ENCODE results near the gene ECD. TPM values are rescaled to one million over a fixed set of nuclear protein-coding genes. Genes with fewer than 3 reads are reported as not detected.

ECD gene
- total and polyA plus RNA-seq, 5 donors from 2014 or later, result 29.0 to 49.1 (median 30.7) TPM

DNA sequence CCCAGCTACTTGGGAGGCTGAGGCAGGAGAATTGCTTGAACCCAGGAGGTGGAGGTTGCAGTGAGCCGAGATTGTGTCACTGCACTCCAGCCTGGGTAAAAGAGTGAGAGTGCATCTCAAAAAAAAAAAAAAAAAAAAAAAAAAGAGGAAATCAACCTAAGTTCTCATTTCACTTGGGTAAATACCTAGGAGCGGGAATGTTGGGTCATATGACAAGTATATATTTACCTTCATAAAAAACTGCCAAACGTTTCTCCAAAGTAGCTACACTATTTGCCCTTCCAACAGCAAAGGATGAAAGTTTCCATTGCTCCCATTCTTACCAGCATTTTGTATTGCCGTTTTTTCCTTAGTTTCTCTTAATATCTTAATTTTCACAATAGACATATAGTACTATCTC lies 81.0 kb downstream of the ECD start:
- Histone ChIP-seq H3K9me3 (ENCODE audit: control insufficient read depth in 2 of 2, low read length in 2 of 2) (no peaks in the 10 kb centered on the region), H3K27me3 (ENCODE audit: control insufficient read depth, insufficient read depth, low read length) (no peaks in the 10 kb centered on the region), H3K4me3 (ENCODE audit: low read depth, low read length) (no peak overlapping the region), H3K36me3 (ENCODE audit: control insufficient read depth, insufficient read depth, low read length) (peaks cover 3% of the 10 kb centered on the region), H3K27ac (ENCODE audit: insufficient read depth, low read length, poor library complexity, severe bottlenecking) (no peak overlapping the region), H3K4me1 (ENCODE audit: control insufficient read depth, insufficient read depth, low read length, poor library complexity, severe bottlenecking) (no peaks in the 10 kb centered on the region)
- DNase-seq (no peak), ATAC-seq (ENCODE audit: low read depth in 2 of 2) (no peak)
- H3K36me3 Mint-ChIP-seq, result peaks cover 5% of the 10 kb centered on the region
- no peak overlapping the region for H3K4me3 Mint-ChIP-seq
- no peaks in the 10 kb centered on the region for H3K27me3 Mint-ChIP-seq
- peaks cover 3 to 31% (median 24%) of the 10 kb centered on the region in 4 donors for H3K4me1 Mint-ChIP-seq
- no peak overlapping the region for H3K27ac Mint-ChIP-seq
- no peaks in the 10 kb centered on the region for H3K9me3 Mint-ChIP-seq

DNA sequence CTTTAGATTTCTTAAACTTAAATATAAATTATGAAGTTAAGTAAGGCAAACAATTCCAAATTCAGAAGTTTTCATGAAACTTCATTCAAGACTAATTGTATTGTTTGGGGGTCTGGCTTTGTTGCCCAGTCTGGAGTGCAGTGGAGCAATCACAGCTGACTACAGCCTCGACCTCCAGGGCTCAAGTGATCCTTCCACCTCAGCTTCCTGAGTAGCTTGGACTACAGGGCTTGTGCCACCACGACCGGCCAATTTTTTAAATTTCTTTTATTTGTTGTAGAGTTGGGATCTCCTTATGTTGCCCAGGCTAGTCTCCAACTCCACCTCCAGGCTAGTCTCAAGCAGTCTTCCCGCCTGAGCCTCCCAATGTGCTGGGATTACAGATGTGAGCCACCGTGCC lies 83.6 kb downstream of the ECD start:
- Mint-ChIP-seq H3K36me3 (no peaks in the 10 kb centered on the region), H3K27me3 (no peaks in the 10 kb centered on the region), H3K4me1 (peaks cover 3 to 32% (median 24%) of the 10 kb centered on the region in 4 donors), H3K9me3 (no peaks in the 10 kb centered on the region), H3K4me3 (no peak overlapping the region), H3K27ac (no peak overlapping the region)
- Histone ChIP-seq H3K4me3 (ENCODE audit: low read depth, low read length) (no peak overlapping the region), H3K9me3 (ENCODE audit: control insufficient read depth in 2 of 2, low read length in 2 of 2) (no peaks in the 10 kb centered on the region), H3K36me3 (ENCODE audit: control insufficient read depth, insufficient read depth, low read length) (no peaks in the 10 kb centered on the region), H3K27me3 (ENCODE audit: control insufficient read depth, insufficient read depth, low read length) (no peaks in the 10 kb centered on the region), H3K27ac (ENCODE audit: insufficient read depth, low read length, poor library complexity, severe bottlenecking) (no peak overlapping the region), H3K4me1 (ENCODE audit: control insufficient read depth, insufficient read depth, low read length, poor library complexity, severe bottlenecking) (no peaks in the 10 kb centered on the region)
- ATAC-seq (ENCODE audit: low read depth in 2 of 2) (no peak), DNase-seq (no peak)

Other genes with a start within 250 kb of the ECD start
- not detected for gene PLA2G12B, start 213.2 kb downstream of the ECD start, total RNA-seq
- not detected for gene PLA2G12B, start 213.2 kb downstream of the ECD start, polyA plus RNA-seq
- 16.7 TPM for gene P4HA1, start 71.1 kb downstream of the ECD start, total RNA-seq
- 10 to 100 TPM; 17.9 to 27.2 (median 19.7) TPM for gene P4HA1, start 71.1 kb downstream of the ECD start, polyA plus RNA-seq
- 1.8 TPM for gene NUDT13, start 57.6 kb downstream of the ECD start, total RNA-seq
- gene NUDT13, start 57.6 kb downstream of the ECD start, polyA plus RNA-seq, result under 1 TPM; 0.49 to 0.79 (median 0.70) TPM
- gene FAM149B1, start 111 bp upstream of the ECD start, total RNA-seq, result 10.1 TPM
- gene FAM149B1, start 111 bp upstream of the ECD start, polyA plus RNA-seq, result 1 to 10 TPM; 4.9 to 5.9 (median 5.1) TPM
- 20.9 TPM for gene DNAJC9, start 79.2 kb upstream of the ECD start, total RNA-seq
- 10 to 100 TPM; 32.5 to 35.8 (median 33.9) TPM for gene DNAJC9, start 79.2 kb upstream of the ECD start, polyA plus RNA-seq
- gene MRPS16, start 84.6 kb upstream of the ECD start, total RNA-seq, result 29.3 TPM
- 100 to 1,000 TPM in 3 of 4 donors, 10 to 100 TPM in 1; 99.3 to 132 (median 116) TPM for gene MRPS16, start 84.6 kb upstream of the ECD start, polyA plus RNA-seq
- gene CFAP70, start 190.9 kb upstream of the ECD start, total RNA-seq, result 2.6 TPM
- under 1 TPM in 2 of 4 donors, not detected in 2; 0.09 to 0.25 TPM for gene CFAP70, start 190.9 kb upstream of the ECD start, polyA plus RNA-seq
- 108 TPM for gene ANXA7, start 246.1 kb upstream of the ECD start, total RNA-seq
- 100 to 1,000 TPM; 233 to 325 (median 249) TPM for gene ANXA7, start 246.1 kb upstream of the ECD start, polyA plus RNA-seq

All from CD4-positive, CD25-positive, alpha-beta regulatory T cell (primary cell).